Naive thymus-derived CD4-positive, alpha-beta T cell (primary cell): ENCODE data around the gene LHX3. TPM values are rescaled to one million over a fixed set of nuclear protein-coding genes. Genes with fewer than 3 reads are reported as not detected.

Experiments
- ATAC-seq: fragments of 150-1000 bp; cut with Tn5 transposase; 2 replicates; pipeline ENCODE4 v1.10.0; 2021; ENCODE audit warnings: mild to moderate bottlenecking, moderate library complexity
- CTCF ChIA-PET: fragments of 350-600 bp; sonication (Branson Sonifier 250); formaldehyde crosslinking; loops from one replicate; lab custom pipeline; 2021; ENCODE audit warnings: antibody characterized with exemption; lab: Charles Lee
- POLR2A ChIA-PET: fragments of 350-600 bp; sonication (Branson Sonifier 250); formaldehyde crosslinking; loops from one replicate; lab custom pipeline; 2021; ENCODE audit warnings: antibody characterized with exemption, inconsistent platforms; lab: Charles Lee
- DNase-seq, 9 donors: peaks; one replicate each; pipeline versions ENCODE4 v3.0.0 to v3.0.0-alpha.2; 2020 to 2022; ENCODE audit warnings: mixed read lengths in 1 of 9
- H3K27ac ChIP-seq: one replicate; pipeline ENCODE4 v1.7.0; 2013; ENCODE audit warnings: mild to moderate bottlenecking, low read depth, low read length, moderate library complexity
- H3K27me3 ChIP-seq, 2 donors: one replicate each; pipeline ENCODE4 v1.7.0; 2013; ENCODE audit warnings: low read length in 2 of 2, mild to moderate bottlenecking in 2 of 2, moderate library complexity in 2 of 2; ENCODE audit not compliant: control insufficient read depth in 2 of 2, insufficient read depth in 2 of 2
- H3K36me3 ChIP-seq, 3 experiments: 1 replicate in 2 of 3; 2 replicates in 1 of 3; pipeline ENCODE4 v1.7.0; 2013; ENCODE audit warnings: low read length in 3 of 3, mild to moderate bottlenecking in 3 of 3, moderate library complexity in 1 of 3; ENCODE audit not compliant: insufficient read depth in 3 of 3, control insufficient read depth in 2 of 3
- H3K4me1 ChIP-seq, 2 donors: one replicate each; pipeline ENCODE4 v1.7.0; 2013; ENCODE audit warnings: low read length in 2 of 2, mild to moderate bottlenecking in 2 of 2, moderate library complexity in 1 of 2; ENCODE audit not compliant: control insufficient read depth in 2 of 2, insufficient read depth in 2 of 2
- H3K4me3 ChIP-seq: 2 replicates; pipeline ENCODE4 v1.7.0; 2013; ENCODE audit warnings: mild to moderate bottlenecking, low read length
- H3K9me3 ChIP-seq, 3 experiments: 1 replicate in 2 of 3; 2 replicates in 1 of 3; pipeline ENCODE4 v1.7.0; 2013; ENCODE audit warnings: low read length in 3 of 3; ENCODE audit not compliant: control insufficient read depth in 2 of 3
- H3K27ac Mint-ChIP-seq, 9 donors: one replicate each; pipeline ENCODE4 v1.8.0; 2020 to 2022; ENCODE audit warnings: mixed read lengths in 9 of 9, mild to moderate bottlenecking in 8 of 9, moderate library complexity in 5 of 9, inconsistent platforms in 2 of 9
- H3K27me3 Mint-ChIP-seq, 5 donors: one replicate each; pipeline ENCODE4 v1.8.0; 2021 to 2022; ENCODE audit warnings: mixed read lengths in 5 of 5, mild to moderate bottlenecking in 1 of 5
- H3K36me3 Mint-ChIP-seq, 5 donors: one replicate each; pipeline ENCODE4 v1.8.0; 2020 to 2022; ENCODE audit warnings: mixed read lengths in 5 of 5, mild to moderate bottlenecking in 3 of 5, inconsistent platforms in 1 of 5
- H3K4me1 Mint-ChIP-seq, 7 donors: one replicate each; pipeline ENCODE4 v1.8.0; 2020 to 2022; ENCODE audit warnings: mixed read lengths in 7 of 7, mild to moderate bottlenecking in 3 of 7, inconsistent platforms in 1 of 7
- H3K4me3 Mint-ChIP-seq, 10 donors: one replicate each; pipeline ENCODE4 v1.8.0; 2020 to 2022; ENCODE audit warnings: mild to moderate bottlenecking in 10 of 10, mixed read lengths in 10 of 10, moderate library complexity in 6 of 10, inconsistent platforms in 2 of 10
- H3K9me3 Mint-ChIP-seq, 11 donors: one replicate each; pipeline ENCODE4 v1.8.0; 2020 to 2022; ENCODE audit warnings: mixed read lengths in 11 of 11, mild to moderate bottlenecking in 4 of 11, inconsistent platforms in 1 of 11, moderate library complexity in 1 of 11
- intact Hi-C, 2 donors: fragments of 100-400 bp; cut with micrococcal nuclease; formaldehyde crosslinking; loops; one replicate each; pipeline ENCODE4 v1.15.1; 2023
- polyA plus RNA-seq, 2 donors: library from polyadenylated mRNA; unstranded; fragments of 300-500 nt; fragmentation: Illumina TruSeq; gene quantifications; one replicate each; pipeline ENCODE4 v1.2.3, GENCODE V29; 2021
- total RNA-seq, 6 experiments: library from RNA in 5 of 6; stranded (reverse) in 5 of 6; gene quantifications; 1 replicate in 5 of 6; 2 replicates in 1 of 6; pipeline ENCODE4 v1.2.3 and lab custom pipeline; 2021 to 2026

The LHX3 gene
- total and polyA plus RNA-seq, 7 experiments from 2014 or later: 0.15 to 0.21 TPM; not detected in 5

DNA sequence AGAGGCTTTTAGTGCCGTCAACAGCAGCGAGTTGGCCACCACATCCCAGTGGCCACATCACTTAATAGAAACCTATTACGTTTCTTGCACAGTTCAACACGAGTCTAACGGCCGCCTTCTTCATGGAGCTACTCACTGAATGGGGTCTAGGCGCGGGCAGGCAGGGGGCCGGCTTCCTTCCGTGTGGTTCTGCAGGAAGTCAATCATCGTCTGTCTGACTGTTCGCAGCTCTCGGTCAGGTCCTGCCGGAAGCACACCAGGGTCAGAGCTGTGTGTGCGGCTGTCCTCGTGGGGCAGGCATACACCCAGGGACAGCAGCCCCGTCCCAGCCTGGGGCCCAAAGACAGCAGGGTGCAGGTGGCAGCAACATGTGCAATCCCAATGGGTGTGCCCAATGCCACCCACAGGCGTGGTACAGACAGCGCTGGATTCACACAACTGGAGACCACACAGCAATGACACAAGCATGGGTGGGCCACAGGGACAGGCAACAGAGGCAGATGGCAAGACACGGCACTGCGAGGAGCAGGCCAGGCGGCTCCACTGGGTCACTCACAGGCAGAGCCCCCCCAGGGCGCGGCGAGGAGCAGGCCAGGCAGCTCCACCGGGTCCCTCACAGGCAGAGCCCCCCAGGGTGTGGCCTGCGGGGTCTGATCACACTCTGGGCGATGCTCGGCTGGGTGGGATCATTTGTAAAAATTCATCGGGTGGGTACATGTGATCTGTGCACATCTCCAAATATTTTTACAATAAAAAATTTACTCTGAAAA, 19.1 kb upstream of the LHX3 start:
- ChIA-PET CTCF (interaction anchor here (0.6 to 1.0 kb wide), 2 partner anchors 43 to 127 kb away, joined by 3 to 4 read pairs; no protein-coding TSS in a partner anchor), POLR2A (interaction anchor here (1.3 kb wide), 1 partner anchor 43 kb away, joined by 3 read pairs; no protein-coding TSS in a partner anchor)
- Histone ChIP-seq H3K27ac (no peak overlapping the region), H3K9me3 (no peaks in the 10 kb centered on the region), H3K4me1 (no peaks in the 10 kb centered on the region), H3K4me3 (no peak overlapping the region), H3K36me3 (peaks cover 0 to 63% (median 0%) of the 10 kb centered on the region in 3 experiments), H3K27me3 (no peaks in the 10 kb centered on the region)
- Mint-ChIP-seq H3K27me3 (no peaks in the 10 kb centered on the region), H3K4me1 (peaks cover 4 to 19% (median 14%) of the 10 kb centered on the region in 7 donors), H3K27ac (no peak overlapping the region), H3K4me3 (no peak overlapping the region), H3K9me3 (no peaks in the 10 kb centered on the region), H3K36me3 (peaks cover 0 to 53% (median 14%) of the 10 kb centered on the region in 5 donors)
- intact Hi-C loops: no loop called here
- no peak for DNase-seq
- ATAC-seq: no peak

DNA sequence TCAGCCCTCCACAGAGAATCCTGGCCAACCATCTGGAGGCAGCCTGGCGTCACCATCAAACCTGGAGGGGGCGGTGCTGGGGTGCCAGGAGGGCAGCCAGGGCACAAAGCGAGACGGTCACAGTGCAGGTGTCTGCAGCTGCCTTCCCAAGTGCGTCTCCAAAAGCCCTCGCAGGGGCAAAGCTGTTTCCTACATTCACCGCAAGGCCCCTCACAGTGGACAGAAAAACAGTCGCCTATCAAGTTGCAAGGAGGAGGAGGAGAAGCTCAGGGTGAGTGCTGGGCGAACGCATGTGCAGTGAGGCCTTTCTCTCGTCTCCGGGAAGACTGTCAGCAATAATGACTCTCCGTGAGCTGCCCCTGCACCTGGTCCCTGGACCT, 18.0 kb upstream of the LHX3 start:
- Mint-ChIP-seq H3K4me3 (no peak overlapping the region), H3K36me3 (peaks cover 0 to 56% (median 13%) of the 10 kb centered on the region in 5 donors), H3K27me3 (no peaks in the 10 kb centered on the region), H3K27ac (no peak overlapping the region), H3K4me1 (peaks cover 4 to 14% (median 5%) of the 10 kb centered on the region in 7 donors), H3K9me3 (no peaks in the 10 kb centered on the region)
- H3K4me3 ChIP-seq: no peak overlapping the region
- POLR2A ChIA-PET: interaction anchor here (1.3 kb wide), 1 partner anchor 44 kb away, joined by 3 read pairs; no protein-coding TSS in a partner anchor
- ATAC-seq (no peak), DNase-seq (no peak)
- H3K9me3 ChIP-seq: no peaks in the 10 kb centered on the region
- H3K4me1 ChIP-seq: no peaks in the 10 kb centered on the region
- intact Hi-C loops: no loop called here
- H3K36me3 ChIP-seq: peaks cover 0 to 75% (median 0%) of the 10 kb centered on the region in 3 experiments
- CTCF ChIA-PET: no interaction called here
- no peak overlapping the region for H3K27ac ChIP-seq
- no peaks in the 10 kb centered on the region for H3K27me3 ChIP-seq

- no peaks in the 10 kb centered on the region for H3K9me3 ChIP-seq
- intact Hi-C loops: no loop called here
- Mint-ChIP-seq H3K36me3 (peaks cover 0 to 58% (median 13%) of the 10 kb centered on the region in 5 donors), H3K27me3 (no peaks in the 10 kb centered on the region), H3K4me3 (no peak overlapping the region), H3K4me1 (peaks cover under 1 to 11% (median 4%) of the 10 kb centered on the region in 7 donors), H3K9me3 (no peaks in the 10 kb centered on the region), H3K27ac (peak overlapping the region in 1 of 9 donors; percentile 70)
- ChIA-PET CTCF (no interaction called here), POLR2A (interaction anchor here (1.3 kb wide), 1 partner anchor 45 kb away, joined by 3 read pairs; no protein-coding TSS in a partner anchor)
- H3K4me3 ChIP-seq: no peak overlapping the region
- DNase-seq: no peak
- H3K4me1 ChIP-seq: no peaks in the 10 kb centered on the region
- no peak overlapping the region for H3K27ac ChIP-seq
- no peaks in the 10 kb centered on the region for H3K27me3 ChIP-seq
- ATAC-seq: no peak
- peaks cover 0 to 80% (median 0%) of the 10 kb centered on the region in 3 experiments for H3K36me3 ChIP-seq
Observed at GRCh38 chr9:136222166-136222905, 17.4 kb upstream of the LHX3 start.

GRCh38 chr9:136220017-136220729, 15.2 kb upstream of the LHX3 start:
- peak overlapping the region in 1 of 9 donors; percentile 18 for H3K27ac Mint-ChIP-seq
- intact Hi-C loops: no loop called here

GRCh38 chr9:136219276-136219675, 14.3 kb upstream of the LHX3 start:
- Mint-ChIP-seq H3K27me3 (no peaks in the 10 kb centered on the region), H3K27ac (no peak overlapping the region), H3K4me3 (no peak overlapping the region), H3K9me3 (peaks cover 0 to 2% (median 0%) of the 10 kb centered on the region in 11 donors), H3K36me3 (peaks cover 4 to 68% (median 27%) of the 10 kb centered on the region in 5 donors), H3K4me1 (peaks cover 0 to 2% (median 0%) of the 10 kb centered on the region in 7 donors)
- Histone ChIP-seq H3K27me3 (no peaks in the 10 kb centered on the region), H3K9me3 (no peaks in the 10 kb centered on the region), H3K27ac (no peak overlapping the region), H3K36me3 (peaks cover 0 to 98% (median 4%) of the 10 kb centered on the region in 3 experiments), H3K4me3 (no peak overlapping the region), H3K4me1 (no peaks in the 10 kb centered on the region)
- CTCF ChIA-PET: no interaction called here
- ATAC-seq (no peak), DNase-seq (no peak)
- POLR2A ChIA-PET: no interaction called here
- intact Hi-C loops: no loop called here

More at GRCh38 chr9:136220017-136220729, 15.2 kb upstream of the LHX3 start:
- Histone ChIP-seq H3K36me3 (peaks cover 0 to 94% (median 0%) of the 10 kb centered on the region in 3 experiments), H3K9me3 (no peaks in the 10 kb centered on the region), H3K4me1 (no peaks in the 10 kb centered on the region), H3K27ac (no peak overlapping the region), H3K27me3 (no peaks in the 10 kb centered on the region), H3K4me3 (no peak overlapping the region)
- H3K4me1 Mint-ChIP-seq: peaks cover 0 to 3% (median 2%) of the 10 kb centered on the region in 7 donors
- CTCF ChIA-PET: no interaction called here
- no peaks in the 10 kb centered on the region for H3K9me3 Mint-ChIP-seq
- POLR2A ChIA-PET: no interaction called here
- peaks cover 0 to 64% (median 22%) of the 10 kb centered on the region in 5 donors for H3K36me3 Mint-ChIP-seq
- ATAC-seq: no peak
- H3K4me3 Mint-ChIP-seq: no peak overlapping the region
- no peak for DNase-seq
- no peaks in the 10 kb centered on the region for H3K27me3 Mint-ChIP-seq

- no peaks in the 10 kb centered on the region for H3K9me3 ChIP-seq
- Mint-ChIP-seq H3K4me3 (no peak overlapping the region), H3K9me3 (peaks cover 0 to 2% (median 0%) of the 10 kb centered on the region in 11 donors), H3K27me3 (no peaks in the 10 kb centered on the region), H3K4me1 (peaks cover 0 to 2% (median 0%) of the 10 kb centered on the region in 7 donors), H3K36me3 (peaks cover 4 to 69% (median 27%) of the 10 kb centered on the region in 5 donors), H3K27ac (no peak overlapping the region)
- ChIA-PET POLR2A (no interaction called here), CTCF (no interaction called here)
- no peak for DNase-seq
- H3K36me3 ChIP-seq: peaks cover 0 to 98% (median 4%) of the 10 kb centered on the region in 3 experiments
- intact Hi-C loops: no loop called here
- no peak for ATAC-seq
- H3K27ac ChIP-seq: no peak overlapping the region
- H3K27me3 ChIP-seq: no peaks in the 10 kb centered on the region
- H3K4me3 ChIP-seq: no peak overlapping the region
- no peaks in the 10 kb centered on the region for H3K4me1 ChIP-seq
Observed at GRCh38 chr9:136218673-136219072, 13.7 kb upstream of the LHX3 start.
